GM21381 (cell line): Measurements from ENCODE around the gene STAT1.
"Not testable (repeated sequence)": the region's sequence is repeated elsewhere in the genome, so short reads cannot be mapped to it uniquely, and the experiment has no call there.

Source experiments
- ATAC-seq: cut with Tn5 transposase; IDR thresholded peaks from one replicate; pipeline ENCODE4 v1.9.1; 2021; ENCODE audit warnings: mild to moderate bottlenecking, moderate library complexity; ENCODE audit not compliant: unreplicated experiment

STAT1 gene

GRCh38 chr2:191009541-191010374 lies 4.2 kb downstream of the STAT1 start:
- no peak for ATAC-seq

GRCh38 chr2:191008286-191008685 lies 5.7 kb downstream of the STAT1 start:
- no peak for ATAC-seq

GRCh38 chr2:191006997-191007783 lies 6.8 kb downstream of the STAT1 start:
- ATAC-seq = no peak

GRCh38 chr2:191006297-191006696 lies 7.7 kb downstream of the STAT1 start:
- no peak for ATAC-seq

- no peak for ATAC-seq
Measured at GRCh38 chr2:191003405-191004309, 10.3 kb downstream of the STAT1 start.

- no peak for ATAC-seq
Measured at GRCh38 chr2:191001624-191002023, 12.3 kb downstream of the STAT1 start.

- no peak for ATAC-seq
Measured at GRCh38 chr2:191001032-191001431, 12.9 kb downstream of the STAT1 start.

GRCh38 chr2:190999949-191000665 lies 13.9 kb downstream of the STAT1 start:
- no peak for ATAC-seq

- ATAC-seq = no peak
Measured at GRCh38 chr2:190999058-190999457, 14.9 kb downstream of the STAT1 start.

GRCh38 chr2:190997526-190998113 lies 16.4 kb downstream of the STAT1 start:
- ATAC-seq = no peak

GRCh38 chr2:190996947-190997346 lies 17.0 kb downstream of the STAT1 start:
- no peak for ATAC-seq

- no peak for ATAC-seq
Measured at GRCh38 chr2:190996338-190996946, 17.5 kb downstream of the STAT1 start.

- not testable (repeated sequence) for ATAC-seq
Measured at GRCh38 chr2:190995315-190995714, 18.7 kb downstream of the STAT1 start.

GRCh38 chr2:190994148-190994547 lies 19.8 kb downstream of the STAT1 start:
- no peak for ATAC-seq

- no peak for ATAC-seq
Measured at GRCh38 chr2:190993292-190993643, 20.7 kb downstream of the STAT1 start.

GRCh38 chr2:190990132-190990531 lies 23.8 kb downstream of the STAT1 start:
- no peak for ATAC-seq

- no peak for ATAC-seq
Measured at GRCh38 chr2:190988910-190989309, 25.1 kb downstream of the STAT1 start.

- no peak for ATAC-seq
Measured at GRCh38 chr2:190987938-190988337, 26.0 kb downstream of the STAT1 start.

GRCh38 chr2:190987116-190987515 lies 26.9 kb downstream of the STAT1 start:
- ATAC-seq = no peak
